GM12878 (cell line): ENCODE results near the gene RGPD6.
"Not testable (repeated sequence)": the region's sequence is repeated elsewhere in the genome, so short reads cannot be mapped to it uniquely, and the experiment has no call there.

Experiments
- CREB1 ChIP-seq: IDR thresholded peaks from 2 replicates; pipeline ENCODE4 v1.6.1; 2012; ENCODE audit warnings: low read depth, mild to moderate bottlenecking, inconsistent platforms
- CTCF ChIP-seq, 3 experiments: IDR thresholded peaks in 2 of 3; conservative IDR thresholded peaks in 1 of 3; 2 replicates each; pipeline ENCODE4 v1.5.1; 2011; ENCODE audit warnings: low read depth in 3 of 3, low read length in 3 of 3, mild to moderate bottlenecking in 3 of 3, control low read depth in 2 of 3, moderate library complexity in 2 of 3, inconsistent platforms in 1 of 3, mixed read lengths in 1 of 3; ENCODE audit not compliant: control insufficient read depth in 2 of 3, insufficient read depth in 1 of 3; ENCODE audit errors: extremely low read depth in 1 of 3
- RUNX3 ChIP-seq: IDR thresholded peaks from 2 replicates; pipeline ENCODE4 v1.6.1; 2012; ENCODE audit warnings: low read length, inconsistent platforms

GRCh38 chr2:110588520-110588919 lies 11.5 kb upstream of the RGPD6 start:
- TF ChIP-seq RUNX3; CTCF (IDR thresholded peaks at IDR 0.05 in 2 of 3, conservative IDR thresholded peaks at IDR 0.05 in 1 of 3; ENCODE audit: control insufficient read depth in 2 of 3, extremely low read depth in 1 of 3, insufficient read depth in 1 of 3, low read depth in 3 of 3, low read length in 3 of 3); CREB1: not testable (repeated sequence)
